A673 (cell line): ENCODE measurements around the gene LAD1. TPM values are rescaled to one million over a fixed set of nuclear protein-coding genes. Genes with fewer than 3 reads are reported as not detected.

Experiments used
- BruUV-seq: library from RNA; stranded (reverse); fragments of 400-500 nt; replicated peaks from 2 replicates; lab custom pipeline; 2021; lab: Mats Ljungman, UMichigan
- CTCF ChIA-PET: fragments of 300-600 bp; sonication (Branson Sonifier 250); formaldehyde crosslinking; loops from one replicate; lab custom pipeline; 2022; ENCODE audit warnings: antibody characterized with exemption; lab: Charles Lee
- POLR2A ChIA-PET: fragments of 300-600 bp; sonication (Branson Sonifier 250); formaldehyde crosslinking; loops from one replicate; lab custom pipeline; 2022; ENCODE audit warnings: antibody characterized with exemption; ENCODE audit not compliant: low non-redundant PET; lab: Charles Lee
- DNase-seq: peaks from one replicate; pipeline ENCODE4 v3.0.0-alpha.2; 2015; ENCODE audit warnings: low spot score
- H3K27ac ChIP-seq: fragments of 200-600 bp; sonication (generic); 2 replicates; pipeline ENCODE4 v1.5.1; 2016; ENCODE audit warnings: mixed run types, low read depth, mild to moderate bottlenecking, mixed read lengths, antibody characterized with exemption, low read length; ENCODE audit not compliant: poor library complexity, severe bottlenecking
- H3K27me3 ChIP-seq: fragments of 200-600 bp; sonication (generic); replicated peaks from 2 replicates; pipeline ENCODE4 v1.6.1; 2017; ENCODE audit warnings: mixed run types, low read depth, mild to moderate bottlenecking, mixed read lengths, antibody characterized with exemption, low read length; ENCODE audit not compliant: insufficient read depth, poor library complexity
- H3K36me3 ChIP-seq: fragments of 200-600 bp; sonication (generic); 2 replicates; pipeline ENCODE4 v1.6.1; 2016; ENCODE audit warnings: mixed run types, mild to moderate bottlenecking, mixed read lengths, antibody characterized with exemption, low read length; ENCODE audit not compliant: insufficient read depth, poor library complexity, severe bottlenecking
- H3K4me1 ChIP-seq: fragments of 200-600 bp; sonication (generic); 2 replicates; pipeline ENCODE4 v1.6.1; 2017; ENCODE audit warnings: mixed run types, mild to moderate bottlenecking, mixed read lengths, antibody characterized with exemption, low read length; ENCODE audit not compliant: insufficient read depth, poor library complexity, severe bottlenecking
- H3K4me3 ChIP-seq: fragments of 200-600 bp; sonication (generic); 2 replicates; pipeline ENCODE4 v1.5.1; 2016; ENCODE audit warnings: low read depth, mixed run types, mild to moderate bottlenecking, mixed read lengths, low read length; ENCODE audit not compliant: poor library complexity, severe bottlenecking
- H3K9me3 ChIP-seq: fragments of 200-600 bp; sonication (generic); 2 replicates; pipeline ENCODE4 v1.6.1; 2016; ENCODE audit warnings: mixed run types, low read depth, mild to moderate bottlenecking, mixed read lengths, antibody characterized with exemption, low read length; ENCODE audit not compliant: poor library complexity, severe bottlenecking
- CTCF ChIP-seq: fragments of 300-800, 200-600 bp; sonication (generic); conservative IDR thresholded peaks from 2 replicates; pipeline ENCODE4 v1.5.1; 2017; ENCODE audit warnings: low read depth, mild to moderate bottlenecking, antibody characterized with exemption, low read length, moderate library complexity, mixed read lengths
- EZH2 ChIP-seq: fragments of 200-600 bp; sonication (generic); IDR thresholded peaks from 2 replicates; pipeline ENCODE4 v1.6.1; 2017; ENCODE audit warnings: borderline replicate concordance, low read depth, mild to moderate bottlenecking, mixed read lengths, antibody characterized with exemption, low read length; ENCODE audit not compliant: poor library complexity, severe bottlenecking
- intact Hi-C: fragments of 100-400 bp; cut with micrococcal nuclease; formaldehyde crosslinking; loops from one replicate; pipeline ENCODE4 v1.10.0; 2022; ENCODE audit not compliant: unreplicated experiment
- total RNA-seq: library from RNA; stranded (reverse); gene quantifications from 2 replicates; pipeline ENCODE4 v1.2.3, GENCODE V29; 2021

LAD1 gene
- total RNA-seq, 1 experiment from 2014 or later = not detected

GRCh38 chr1:201334325-201335173 lies 64.6 kb downstream of the LAD1 start:
- ChIA-PET POLR2A (interaction anchor here (0.9 kb wide), 1 partner anchor 68 kb away, joined by 4 read pairs; no protein-coding TSS in a partner anchor), CTCF (no interaction called here)
- no TSS peak for BruUV-seq
- Histone ChIP-seq H3K27ac (peak overlapping the region; percentile 86), H3K4me3 (no peak overlapping the region), H3K4me1 (peaks cover 29% of the 10 kb centered on the region), H3K27me3 (no peaks in the 10 kb centered on the region), H3K36me3 (peaks cover 36% of the 10 kb centered on the region), H3K9me3 (no peaks in the 10 kb centered on the region)
- DNase-seq = peak; percentile 80
- TF ChIP-seq EZH2 (no peak), CTCF (no peak)
- intact Hi-C loops = no loop called here

DNA sequence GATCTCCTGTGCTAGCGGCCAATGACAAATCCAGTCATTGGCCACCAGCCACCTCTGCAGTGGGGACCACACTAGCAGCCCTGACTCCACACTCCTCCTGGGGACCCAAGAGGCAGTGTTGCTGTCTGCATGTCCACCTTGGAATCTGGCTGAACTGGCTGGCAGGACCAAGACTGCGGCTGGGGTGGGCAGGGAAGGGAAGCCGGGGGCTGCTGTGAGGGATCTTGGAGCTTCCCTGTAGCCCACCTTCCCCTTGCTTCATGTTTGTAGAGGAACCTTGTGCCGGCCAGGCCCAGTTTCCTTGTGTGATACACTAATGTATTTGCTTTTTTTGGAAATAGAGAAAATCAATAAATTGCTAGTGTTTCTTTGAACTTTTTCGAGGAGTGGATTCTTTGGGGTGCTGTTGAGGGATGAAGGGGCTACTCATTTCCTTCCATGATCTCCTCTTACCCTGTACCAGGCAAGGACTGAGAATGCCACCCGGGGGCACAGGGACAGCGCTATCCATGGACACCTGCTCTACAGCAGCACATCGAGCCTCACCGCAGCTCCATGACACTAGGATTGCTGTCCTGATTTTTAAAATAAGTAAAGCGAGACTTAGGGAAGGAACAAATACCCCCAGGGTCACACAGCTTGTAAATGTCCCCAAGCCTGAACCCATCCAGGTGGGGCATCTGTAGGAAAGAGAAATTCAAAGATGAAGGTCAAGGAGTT lies 66.3 kb downstream of the LAD1 start:
- ChIA-PET POLR2A (interaction anchor here (0.7 kb wide), 1 partner anchor 33 kb away, joined by 3 read pairs; no protein-coding TSS in a partner anchor), CTCF (no interaction called here)
- TF ChIP-seq CTCF (no peak), EZH2 (no peak)
- Histone ChIP-seq H3K4me1 (peaks cover 29% of the 10 kb centered on the region), H3K36me3 (peaks cover 54% of the 10 kb centered on the region), H3K27ac (peak overlapping the region; percentile 86), H3K27me3 (no peaks in the 10 kb centered on the region), H3K4me3 (no peak overlapping the region), H3K9me3 (no peaks in the 10 kb centered on the region)
- BruUV-seq = no TSS peak
- DNase-seq = no peak
- intact Hi-C loops = no loop called here

DNA sequence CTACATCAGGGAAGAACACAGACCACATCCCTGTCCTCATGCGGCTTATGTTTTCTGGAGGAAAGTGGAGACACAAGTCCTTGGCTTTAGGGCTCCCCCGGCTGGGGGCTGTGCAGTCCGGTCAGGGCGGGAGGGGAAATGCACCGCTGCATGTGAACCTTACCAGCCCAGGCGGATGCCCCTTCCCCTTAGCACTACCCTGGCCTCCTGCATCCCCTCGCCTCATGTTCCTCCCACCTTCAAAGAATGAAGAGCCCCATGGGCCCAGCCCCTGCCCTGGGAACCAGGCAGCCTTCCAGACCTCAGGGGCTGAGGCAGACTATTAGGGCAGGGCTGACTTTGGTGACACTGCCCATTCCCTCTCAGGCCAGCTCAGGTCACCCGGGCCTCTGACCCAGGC lies 67.1 kb downstream of the LAD1 start:
- TF ChIP-seq CTCF (no peak), EZH2 (no peak)
- DNase-seq = no peak
- CTCF ChIA-PET = interaction anchor here (1.0 kb wide), 1 partner anchor 15 kb away, joined by 8 read pairs; no protein-coding TSS in a partner anchor
- H3K4me1 ChIP-seq = peaks cover 29% of the 10 kb centered on the region
- no TSS peak for BruUV-seq
- no peak overlapping the region for H3K4me3 ChIP-seq
- peak overlapping the region; percentile 86 for H3K27ac ChIP-seq
- POLR2A ChIA-PET = no interaction called here
- H3K9me3 ChIP-seq = no peaks in the 10 kb centered on the region
- no peaks in the 10 kb centered on the region for H3K27me3 ChIP-seq
- intact Hi-C loops = no loop called here
- H3K36me3 ChIP-seq = peaks cover 62% of the 10 kb centered on the region
